ENCODE data around the gene CLCN5. TPM values are rescaled to one million over a fixed set of nuclear protein-coding genes. Genes with fewer than 3 reads are reported as not detected.

Gene CLCN5
- total and polyA plus RNA-seq, 12 donors, result 0.83 to 3.6 (median 1.6) TPM

DNA sequence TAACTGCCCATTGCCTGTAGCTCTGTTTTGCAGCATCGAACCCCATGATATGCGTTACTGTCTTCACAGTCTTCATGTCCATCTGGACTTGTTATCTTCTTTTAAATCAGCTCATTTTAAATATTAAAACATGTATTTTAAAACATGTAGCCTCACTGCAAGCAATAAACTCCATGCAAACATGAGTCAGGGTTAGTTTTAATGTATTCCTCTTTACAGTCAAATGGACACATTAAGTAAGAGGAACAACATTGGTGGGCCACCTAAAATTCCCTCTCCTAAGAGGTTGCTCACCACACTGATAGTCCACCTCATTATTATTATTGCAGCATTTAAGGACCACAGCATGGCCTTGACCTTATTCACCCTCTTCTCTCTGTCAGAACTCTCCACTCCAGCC, 74.1 kb downstream of the CLCN5 start:
- H3K27ac ChIP-seq, result no peak overlapping the region
- H3K4me1 ChIP-seq, result peaks cover 0 to 13% (median 0%) of the 10 kb centered on the region in 9 donors
- intact Hi-C loops (cut with DNase I), result no loop called here
- WGBS, 2 donors, result 95 to 96% methylated on average over 2 of the region's 2 CpGs
- H3K9me3 ChIP-seq, result no peaks in the 10 kb centered on the region
- TF ChIP-seq, protein P1, sequence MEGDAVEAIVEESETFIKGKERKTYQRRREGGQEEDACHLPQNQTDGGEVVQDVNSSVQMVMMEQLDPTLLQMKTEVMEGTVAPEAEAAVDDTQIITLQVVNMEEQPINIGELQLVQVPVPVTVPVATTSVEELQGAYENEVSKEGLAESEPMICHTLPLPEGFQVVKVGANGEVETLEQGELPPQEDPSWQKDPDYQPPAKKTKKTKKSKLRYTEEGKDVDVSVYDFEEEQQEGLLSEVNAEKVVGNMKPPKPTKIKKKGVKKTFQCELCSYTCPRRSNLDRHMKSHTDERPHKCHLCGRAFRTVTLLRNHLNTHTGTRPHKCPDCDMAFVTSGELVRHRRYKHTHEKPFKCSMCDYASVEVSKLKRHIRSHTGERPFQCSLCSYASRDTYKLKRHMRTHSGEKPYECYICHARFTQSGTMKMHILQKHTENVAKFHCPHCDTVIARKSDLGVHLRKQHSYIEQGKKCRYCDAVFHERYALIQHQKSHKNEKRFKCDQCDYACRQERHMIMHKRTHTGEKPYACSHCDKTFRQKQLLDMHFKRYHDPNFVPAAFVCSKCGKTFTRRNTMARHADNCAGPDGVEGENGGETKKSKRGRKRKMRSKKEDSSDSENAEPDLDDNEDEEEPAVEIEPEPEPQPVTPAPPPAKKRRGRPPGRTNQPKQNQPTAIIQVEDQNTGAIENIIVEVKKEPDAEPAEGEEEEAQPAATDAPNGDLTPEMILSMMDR (IDR thresholded peaks at IDR 0.05), result no peak
- no peak for ATAC-seq
- H3K36me3 ChIP-seq, result no peaks in the 10 kb centered on the region
- no peak overlapping the region for H3K4me3 ChIP-seq
- DNase-seq, result no peak
- H3K27me3 ChIP-seq, result peaks cover 0 to 11% (median 0%) of the 10 kb centered on the region in 7 donors

DNA sequence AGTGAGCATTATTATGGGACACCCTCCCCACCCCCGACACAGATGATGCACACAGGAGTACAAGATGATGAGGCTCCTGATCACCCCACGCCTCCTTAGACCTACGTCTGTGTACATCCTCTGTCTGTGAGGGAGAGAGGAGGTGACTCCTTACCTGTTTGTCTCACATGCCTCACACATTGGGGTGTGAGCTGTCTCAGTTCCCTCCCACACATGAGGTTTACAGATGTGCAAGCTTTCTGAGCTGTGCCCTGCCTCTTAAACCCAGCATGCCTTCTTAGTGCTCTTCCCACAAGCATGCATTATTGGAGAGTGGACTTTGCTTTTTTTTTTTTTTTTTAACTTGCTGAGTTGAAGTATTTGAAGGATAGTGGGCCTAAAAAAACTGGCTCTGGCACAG, 76.7 kb downstream of the CLCN5 start:
- Histone ChIP-seq H3K4me1 (peaks cover 0 to 3% (median 0%) of the 10 kb centered on the region in 9 donors), H3K36me3 (no peaks in the 10 kb centered on the region), H3K27ac (no peak overlapping the region), H3K27me3 (peaks cover 0 to 14% (median 0%) of the 10 kb centered on the region in 7 donors), H3K4me3 (no peak overlapping the region), H3K9me3 (no peaks in the 10 kb centered on the region)
- ATAC-seq (no peak), DNase-seq (no peak)
- 93 to 100% methylated on average over 3 of the region's 3 CpGs for WGBS, 2 donors
- intact Hi-C loops (cut with DNase I), result no loop called here
- TF ChIP-seq, protein P1 (IDR thresholded peaks at IDR 0.05), result no peak

DNA sequence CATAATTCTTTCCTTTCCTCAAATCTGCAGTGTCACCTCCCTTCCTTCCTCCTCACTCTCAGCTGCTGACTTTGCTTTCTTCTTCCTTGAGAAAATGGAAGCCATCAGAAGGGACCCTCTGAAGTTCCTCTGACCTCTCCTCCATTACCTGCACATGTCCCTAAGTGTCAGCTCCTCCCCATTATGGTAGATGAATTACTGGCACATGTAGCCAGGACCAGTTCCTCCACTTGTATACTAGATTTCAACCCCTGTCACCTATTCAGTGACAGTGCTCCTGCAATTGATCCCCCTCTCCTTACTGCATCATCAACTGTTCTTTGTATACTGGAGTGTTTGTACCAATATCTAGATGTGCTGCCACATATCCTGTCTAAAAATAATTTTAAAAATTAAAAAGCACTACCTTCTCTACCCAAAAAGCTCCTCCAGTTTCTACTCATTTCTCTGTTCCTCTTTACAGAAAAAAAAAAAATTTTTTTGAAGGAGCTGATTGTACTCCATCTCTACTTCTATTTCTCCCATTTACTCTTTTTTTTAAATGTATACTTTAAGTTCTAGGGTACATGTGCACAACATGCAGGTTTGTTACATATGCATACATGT, 78.6 kb downstream of the CLCN5 start:
- Histone ChIP-seq H3K36me3 (no peaks in the 10 kb centered on the region), H3K27ac (no peak overlapping the region), H3K4me1 (peaks cover 0 to 3% (median 0%) of the 10 kb centered on the region in 9 donors), H3K27me3 (peaks cover 0 to 14% (median 0%) of the 10 kb centered on the region in 7 donors), H3K4me3 (no peak overlapping the region), H3K9me3 (no peaks in the 10 kb centered on the region)
- TF ChIP-seq, protein P1 (IDR thresholded peaks at IDR 0.05), result no peak
- DNase-seq (no peak), ATAC-seq (no peak)
- intact Hi-C loops (cut with DNase I), result no loop called here

DNA sequence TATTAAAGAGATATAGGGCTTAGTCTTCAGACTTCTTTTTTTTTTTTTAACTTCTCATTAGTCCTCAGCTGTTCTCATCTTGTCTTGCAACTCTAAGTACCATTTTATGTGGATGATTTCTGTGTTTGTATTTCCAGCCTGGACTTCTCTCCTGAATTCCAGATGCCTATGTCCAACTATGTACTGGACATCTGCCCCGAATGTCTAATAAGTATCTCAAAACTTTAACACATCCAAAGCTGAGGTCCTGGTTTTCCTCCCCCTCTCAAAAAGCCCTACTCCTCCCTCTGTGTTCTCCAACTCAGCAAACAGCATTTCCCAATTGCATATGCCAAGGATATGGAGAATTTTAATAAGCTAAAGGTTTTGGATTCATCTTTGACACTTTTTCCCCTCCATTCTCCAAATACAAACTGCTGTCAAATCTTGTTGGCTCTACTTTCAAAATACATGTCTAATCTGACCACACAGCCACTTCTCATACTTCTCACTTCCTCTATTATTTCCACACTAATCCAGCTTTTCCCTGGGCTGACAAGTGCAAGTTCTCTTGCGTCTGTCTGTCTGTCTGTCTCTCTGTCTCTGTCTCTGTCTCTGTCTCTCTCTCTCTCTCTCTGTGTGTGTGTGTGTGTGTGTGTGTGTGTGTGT, 79.8 kb downstream of the CLCN5 start:
- peaks cover 0 to 14% (median 0%) of the 10 kb centered on the region in 7 donors for H3K27me3 ChIP-seq
- H3K4me1 ChIP-seq, result peaks cover 0 to 3% (median 0%) of the 10 kb centered on the region in 9 donors
- TF ChIP-seq, protein P1 (IDR thresholded peaks at IDR 0.05), result no peak
- ATAC-seq (no peak), DNase-seq (no peak)
- no peaks in the 10 kb centered on the region for H3K9me3 ChIP-seq
- intact Hi-C loops (cut with DNase I), result no loop called here
- WGBS, 2 donors, result 60 to 66% methylated on average over 2 of the region's 2 CpGs
- no peak overlapping the region for H3K4me3 ChIP-seq
- H3K27ac ChIP-seq, result no peak overlapping the region
- no peaks in the 10 kb centered on the region for H3K36me3 ChIP-seq
